CD4-positive, alpha-beta T cell treated with Interleukin-6 for 4 hours (primary cell): ENCODE measurements around the gene GIMAP6.
"Not testable (repeated sequence)": the region's sequence is repeated elsewhere in the genome, so short reads cannot be mapped to it uniquely, and the experiment has no call there.

Experiments
- DNase-seq: peaks from one replicate; pipeline ENCODE4 v3.0.0-alpha.2; 2020; ENCODE audit warnings: mixed read lengths

Gene GIMAP6

DNA sequence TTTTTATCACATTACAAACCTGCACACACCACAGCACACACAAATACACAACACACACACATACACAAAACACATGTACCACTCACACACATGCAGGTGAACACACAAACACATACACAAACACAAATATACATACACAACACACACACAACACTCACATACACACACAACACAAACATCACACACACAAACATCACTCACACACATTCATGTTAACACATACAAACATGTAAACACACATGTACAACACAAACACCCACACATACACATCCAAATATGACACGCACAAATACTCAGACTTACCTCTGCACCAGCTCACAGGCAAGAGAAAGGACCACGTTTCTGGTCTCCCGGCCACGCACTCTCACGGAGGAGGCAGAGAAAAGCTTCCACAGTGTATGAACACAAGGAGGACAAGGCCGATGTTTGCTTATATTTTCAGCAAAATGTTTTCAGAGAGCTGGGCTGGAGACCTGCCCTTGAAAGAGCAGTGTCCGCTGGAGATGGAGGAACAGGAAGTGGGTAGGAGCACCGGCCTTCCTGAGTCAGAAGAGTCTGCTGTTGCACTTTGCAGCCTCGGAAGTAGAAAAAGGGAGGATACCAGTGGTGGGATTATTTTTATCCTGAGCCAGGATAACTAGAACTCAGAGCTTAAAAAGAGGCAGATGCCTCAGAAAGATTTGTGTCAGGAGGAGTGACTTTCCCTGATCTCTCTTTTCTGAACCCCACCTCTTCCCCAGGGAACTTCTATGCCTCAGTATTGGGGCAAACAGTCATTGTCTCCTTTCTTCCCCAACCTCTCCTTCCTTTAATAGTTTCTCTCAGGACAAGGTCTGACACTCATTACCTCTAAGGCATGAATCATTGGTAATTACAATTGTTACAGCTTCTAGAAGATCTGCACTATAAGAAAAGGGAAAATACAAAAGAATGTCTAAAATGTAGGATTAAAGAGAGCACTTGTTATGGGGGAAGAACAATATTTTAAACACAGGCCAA is at the start of gene GIMAP6:
Gene GIMAP6, minus strand, starts transcription at position 520 of the 999 bp plus-strand sequence. CDS start 2,243 bp downstream, outside the sequence.
- DNase-seq: peak; percentile 70

DNA sequence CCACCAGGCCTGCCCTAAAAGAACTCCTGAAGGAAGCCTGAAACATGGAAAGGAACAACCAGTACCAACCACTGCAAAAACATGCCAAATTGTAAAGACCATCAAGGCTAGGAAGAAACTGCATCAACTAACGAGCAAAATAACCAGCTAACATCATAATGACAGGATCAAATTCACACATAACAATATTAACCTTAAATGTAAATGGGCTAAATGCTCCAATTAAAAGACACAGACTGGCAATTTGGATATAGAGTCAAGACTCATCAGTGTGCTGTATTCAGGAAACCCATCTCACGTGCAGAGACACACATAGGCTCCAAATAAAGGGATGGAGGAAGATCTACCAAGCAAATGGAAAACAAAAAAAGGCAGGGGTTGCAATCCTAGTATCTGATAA is 48.2 kb upstream of the GIMAP6 start:
- DNase-seq: not testable (repeated sequence)

DNA sequence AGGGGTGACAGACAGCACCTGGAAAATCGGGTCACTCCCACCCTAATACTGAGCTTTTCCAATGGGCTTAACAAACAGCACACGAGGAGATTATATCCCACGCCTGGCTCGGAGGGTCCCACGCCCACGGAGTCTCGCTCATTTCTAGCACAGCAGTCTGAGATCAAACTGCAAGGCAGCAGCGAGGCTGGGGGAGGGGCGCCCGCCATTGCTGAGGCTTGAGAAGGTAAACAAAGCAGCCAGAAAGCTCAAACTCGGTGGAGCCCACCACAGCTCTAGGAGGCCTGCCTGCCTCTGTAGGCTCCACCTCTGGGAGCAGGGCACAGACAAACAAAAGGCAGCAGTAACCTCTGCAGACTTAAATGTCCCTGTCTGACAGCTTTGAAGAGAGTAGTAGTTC is 46.4 kb upstream of the GIMAP6 start:
- peak; percentile 45 for DNase-seq

DNA sequence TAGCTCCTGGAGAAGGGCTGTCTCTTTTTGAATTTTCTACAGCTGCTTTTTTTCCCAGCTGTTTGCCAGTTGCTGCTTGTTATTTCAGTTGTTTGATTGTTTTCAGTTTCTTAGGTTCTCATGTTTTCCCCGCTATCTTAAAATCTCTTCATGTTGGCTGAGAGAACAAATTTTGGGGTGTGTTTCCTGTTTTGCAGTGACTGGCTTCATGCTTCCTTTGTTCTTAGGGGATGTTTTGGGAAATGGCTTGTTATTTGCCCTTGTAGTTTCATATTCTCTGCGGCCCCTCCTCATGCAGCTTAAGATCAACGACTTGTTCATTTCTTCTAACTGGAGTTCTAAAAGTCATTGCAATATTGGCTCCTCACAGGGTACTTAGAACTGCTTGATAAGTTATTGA is 44.7 kb upstream of the GIMAP6 start:
- DNase-seq: peak; percentile 56

DNA sequence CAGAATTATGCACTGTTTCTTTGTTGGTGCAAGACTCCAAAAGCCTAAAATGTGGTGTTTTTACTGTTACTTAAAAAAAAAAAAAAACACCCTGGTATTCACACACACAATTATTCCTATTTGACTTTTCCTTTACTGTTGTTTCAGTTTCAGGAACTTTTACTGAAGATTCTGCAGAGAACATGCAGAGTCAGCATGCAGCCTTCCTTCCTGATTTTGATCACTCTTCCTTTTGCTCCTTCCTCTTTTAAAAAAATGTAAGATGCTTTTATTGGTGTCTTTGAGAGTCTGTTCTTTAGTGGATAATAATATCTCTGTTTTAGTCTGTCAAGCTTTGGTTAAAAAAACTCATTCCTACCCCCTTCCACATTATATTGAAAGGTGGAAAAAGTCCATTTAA is 44.1 kb upstream of the GIMAP6 start:
- not testable (repeated sequence) for DNase-seq

DNA sequence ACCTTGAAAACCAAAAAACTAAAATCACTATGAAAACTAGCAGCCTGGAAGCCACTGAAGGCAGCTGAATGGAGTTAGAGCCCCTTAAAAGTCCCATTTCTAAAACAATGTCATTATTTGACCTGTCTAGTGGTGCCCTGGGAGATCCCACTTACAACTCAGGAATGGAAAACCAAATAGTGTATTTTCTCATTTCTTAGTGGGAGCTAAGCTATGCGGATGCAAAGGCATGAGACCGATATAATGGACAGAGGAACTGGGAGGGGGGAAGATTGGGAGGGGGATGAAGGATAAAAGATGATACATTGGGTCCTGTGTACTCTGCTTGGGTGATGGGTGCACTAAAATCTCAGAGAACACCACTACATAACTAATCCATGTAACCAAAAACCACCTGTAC is 43.5 kb upstream of the GIMAP6 start:
- no peak for DNase-seq

DNA sequence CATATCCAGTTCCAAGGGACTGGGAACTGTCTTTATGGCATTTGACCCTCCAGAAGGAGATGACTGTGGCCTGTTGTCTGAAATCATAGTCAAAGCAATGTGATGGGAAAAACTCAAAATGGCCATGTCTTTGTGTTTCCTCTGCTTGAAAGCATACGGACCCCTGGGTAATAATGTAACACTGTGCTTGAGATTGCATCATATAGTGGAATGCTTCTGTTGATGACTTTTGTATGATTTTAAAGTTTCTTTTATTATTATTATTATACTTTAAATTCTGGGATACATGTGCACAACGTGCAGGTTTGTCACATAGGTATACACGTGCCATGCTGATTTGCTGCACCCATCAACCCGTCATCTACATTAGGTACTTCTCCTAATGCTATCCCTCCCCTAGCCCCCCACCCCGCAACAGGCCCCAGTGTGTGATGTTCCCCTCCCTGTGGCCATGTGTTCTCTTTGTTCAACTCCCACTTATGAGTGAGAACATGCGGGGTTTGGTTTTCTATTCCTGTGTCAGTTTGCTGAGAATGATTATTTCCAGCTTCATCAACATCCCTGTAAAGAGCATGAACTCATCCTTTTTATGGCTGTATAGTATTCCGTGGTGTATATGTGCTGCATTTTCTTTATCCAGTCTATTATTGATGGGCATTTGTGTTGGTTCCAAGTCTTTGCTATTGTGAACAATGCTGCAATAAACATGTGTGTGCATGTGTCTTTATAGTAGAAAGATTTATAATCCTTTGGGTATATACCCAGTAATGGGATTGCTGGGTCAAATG is 39.8 kb upstream of the GIMAP6 start:
- DNase-seq: not testable (repeated sequence)

DNA sequence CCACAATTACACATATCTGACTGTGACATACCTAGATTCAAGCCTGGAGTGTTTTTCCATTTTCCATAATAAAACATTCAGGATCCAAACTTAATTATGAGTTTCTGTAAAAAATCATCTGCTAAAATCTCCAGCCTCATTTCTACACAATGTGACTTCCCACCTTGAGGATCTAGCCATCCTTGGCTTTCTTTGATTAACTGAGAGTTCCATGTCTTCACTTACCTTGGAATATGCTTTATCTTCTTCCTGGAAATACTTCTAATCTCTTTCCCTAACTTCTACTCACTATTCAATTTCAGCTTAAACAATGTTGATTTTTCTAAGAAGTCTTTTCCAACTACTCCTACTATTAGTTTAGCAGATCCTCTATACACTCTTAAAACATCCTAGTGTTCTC is 36.8 kb upstream of the GIMAP6 start:
- DNase-seq: no peak

DNA sequence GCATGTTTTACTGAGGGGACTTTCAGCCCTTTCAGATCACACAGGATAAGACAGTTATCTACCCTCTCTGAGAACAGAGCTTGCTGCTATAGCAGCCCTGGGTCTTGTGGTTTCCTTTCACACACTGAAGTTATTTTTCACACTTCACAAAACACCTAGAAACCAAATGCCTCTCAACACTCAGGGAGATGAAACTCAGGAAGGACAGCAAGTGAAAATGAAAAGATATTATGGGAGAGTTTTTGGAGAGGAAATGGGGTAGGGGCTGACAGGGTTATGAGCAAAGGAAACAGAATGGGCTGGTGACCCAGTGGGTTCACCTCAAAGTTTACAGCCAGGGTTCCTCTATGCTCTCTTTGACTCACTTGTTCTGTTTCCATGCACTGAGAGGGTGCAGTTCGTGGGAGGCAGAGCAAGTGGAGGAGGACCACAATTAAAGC is 36.3 kb upstream of the GIMAP6 start:
- DNase-seq: peak; percentile 78

DNA sequence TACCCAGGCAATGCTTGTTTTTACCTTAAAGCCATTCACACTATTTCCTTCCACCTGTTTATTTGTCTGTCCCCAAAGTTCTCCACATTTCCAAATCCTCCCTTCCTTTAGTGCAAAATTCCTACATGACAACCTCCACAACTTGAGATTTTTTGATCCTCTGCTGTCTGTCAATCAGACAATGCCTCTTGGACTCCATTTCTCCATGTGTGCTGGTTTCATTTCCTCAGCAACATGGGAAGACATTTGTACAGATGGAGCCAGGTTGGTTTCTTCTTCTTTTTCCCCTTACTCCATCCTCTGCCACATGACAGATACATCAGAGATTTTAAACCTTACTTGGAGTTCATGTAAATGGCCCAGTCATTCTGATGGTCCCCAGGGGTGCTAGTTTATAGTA is 34.2 kb upstream of the GIMAP6 start:
- no peak for DNase-seq

DNA sequence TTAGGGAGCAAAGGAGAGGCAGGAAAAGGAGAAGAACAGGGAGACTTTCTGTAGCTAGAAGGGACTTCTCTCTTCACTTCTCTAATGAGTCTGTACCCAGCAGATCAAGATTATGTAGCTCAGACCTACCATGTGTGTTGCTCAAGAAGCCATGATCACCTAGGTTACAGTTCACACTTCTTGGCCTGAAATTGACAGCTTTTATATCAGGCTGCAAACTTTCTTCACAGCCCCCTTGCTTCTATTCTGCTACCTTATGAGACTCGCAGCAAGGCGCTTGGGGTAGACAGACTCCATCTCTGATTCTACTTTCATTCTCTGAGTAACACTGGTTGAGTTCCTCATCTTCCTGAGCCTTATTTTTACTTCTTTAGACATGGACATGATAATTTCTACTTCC is 33.7 kb upstream of the GIMAP6 start:
- DNase-seq: peak; percentile 27

DNA sequence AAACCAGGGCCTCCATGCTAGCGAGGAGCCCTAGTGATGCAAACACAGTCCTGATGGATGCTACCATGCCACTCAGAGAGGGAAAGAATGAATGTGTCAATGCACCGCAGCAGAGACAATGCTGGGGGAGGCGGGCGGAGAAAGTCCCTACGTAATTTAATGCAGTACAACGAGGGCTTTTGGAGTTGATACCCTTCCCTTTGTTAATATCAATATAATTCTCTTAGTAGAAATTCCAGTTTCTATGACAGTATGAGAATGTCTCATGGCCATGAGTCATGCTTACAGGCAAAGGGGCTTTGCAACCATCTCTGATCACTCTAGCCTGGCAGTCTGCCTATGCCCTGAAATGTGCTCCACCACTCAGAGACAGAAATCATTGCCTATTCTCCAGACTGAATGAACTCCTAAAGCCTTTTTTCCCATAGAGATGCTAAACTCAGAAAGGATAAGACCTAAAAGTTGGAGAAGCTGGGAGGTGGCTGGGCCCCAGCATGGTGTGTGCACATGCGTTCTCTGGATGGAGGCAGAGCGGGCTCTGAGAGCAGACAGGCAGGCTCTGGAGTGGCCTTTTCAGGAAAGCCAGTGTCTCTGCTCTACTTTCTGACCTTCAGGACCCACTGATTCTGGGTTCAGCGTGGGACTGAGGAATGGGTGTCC is 33.0 kb upstream of the GIMAP6 start:
- peak; percentile 73 for DNase-seq

DNA sequence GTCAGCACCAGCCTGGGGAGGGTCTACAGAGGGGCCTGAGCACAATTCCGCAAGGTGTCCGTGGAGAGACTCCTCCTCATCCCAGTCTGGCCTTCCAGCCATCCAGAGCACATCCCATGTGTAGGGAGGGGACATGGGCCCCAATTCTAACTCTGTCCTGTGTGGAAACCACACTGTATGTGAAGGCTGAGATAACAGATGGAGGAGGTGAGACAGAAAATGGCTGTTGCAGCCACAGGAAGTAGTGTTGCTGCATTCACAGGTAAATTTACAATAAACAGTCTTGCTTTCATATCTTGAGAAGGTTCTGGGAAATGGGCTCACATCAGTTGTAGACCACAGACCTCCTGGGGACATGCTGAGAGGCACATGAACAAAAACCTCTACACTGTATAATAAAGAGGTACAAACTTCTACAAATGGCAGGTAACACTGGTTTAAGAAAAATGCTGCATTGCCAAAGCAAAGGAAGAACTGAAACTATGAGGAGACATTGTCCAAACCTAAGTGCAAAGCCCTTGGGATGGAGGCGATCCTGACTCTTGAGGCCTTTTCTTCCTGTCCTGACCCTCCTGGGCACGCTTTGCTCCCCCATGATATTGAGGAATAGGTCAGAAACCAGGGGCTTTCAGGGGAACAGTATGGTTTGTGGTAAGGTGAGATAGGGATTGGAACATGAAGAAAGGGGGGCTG is 31.8 kb upstream of the GIMAP6 start:
- DNase-seq: peak; percentile 68

DNA sequence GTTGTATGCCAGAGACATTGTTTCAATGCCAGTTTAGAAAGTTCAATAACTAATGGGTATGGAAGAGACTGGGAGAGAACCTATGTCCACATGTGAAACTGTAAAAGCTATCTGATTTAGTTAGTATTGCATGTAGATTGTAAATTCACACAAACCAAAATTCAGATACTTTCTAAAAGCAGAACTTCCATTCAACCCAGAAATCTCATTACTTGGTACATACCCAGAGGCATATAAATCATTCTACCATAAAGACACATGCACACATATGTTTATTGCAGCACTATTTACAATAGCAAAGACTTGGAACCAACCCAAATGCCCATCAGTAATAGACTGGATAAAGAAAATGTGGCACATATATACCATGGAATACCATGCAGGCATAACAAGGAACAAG is 30.6 kb upstream of the GIMAP6 start:
- not testable (repeated sequence) for DNase-seq

DNA sequence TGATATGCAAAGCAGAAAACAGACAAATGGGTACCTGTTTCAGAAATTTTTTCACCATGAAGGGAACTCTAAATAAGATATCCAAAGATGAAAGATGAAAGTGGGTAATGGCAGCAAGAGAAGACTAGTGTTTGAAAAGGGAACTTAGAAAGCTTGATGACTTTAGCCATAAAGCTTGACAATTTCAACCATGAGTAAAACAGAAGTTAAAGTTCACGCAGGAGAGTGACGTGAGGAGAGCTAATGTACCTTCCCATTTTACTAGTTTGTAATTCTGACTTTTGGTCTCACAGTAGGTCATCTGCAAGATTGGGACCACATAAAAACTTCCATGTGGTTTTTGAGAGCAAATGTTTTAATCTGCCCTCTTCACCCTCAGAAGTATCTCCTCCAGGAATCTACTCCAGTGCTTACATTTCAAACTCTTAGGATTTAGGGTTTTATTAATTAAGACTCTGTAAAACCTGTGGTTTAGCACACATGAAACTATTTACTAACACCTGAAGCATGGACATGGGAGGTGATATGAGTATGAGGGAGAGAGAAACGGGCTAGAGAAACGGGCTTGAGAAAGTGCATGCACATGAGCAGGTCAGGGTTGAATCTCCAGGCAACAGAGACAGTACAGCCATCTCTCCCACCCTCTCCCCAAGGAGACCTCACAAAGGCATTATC is 28.9 kb upstream of the GIMAP6 start:
- no peak for DNase-seq

DNA sequence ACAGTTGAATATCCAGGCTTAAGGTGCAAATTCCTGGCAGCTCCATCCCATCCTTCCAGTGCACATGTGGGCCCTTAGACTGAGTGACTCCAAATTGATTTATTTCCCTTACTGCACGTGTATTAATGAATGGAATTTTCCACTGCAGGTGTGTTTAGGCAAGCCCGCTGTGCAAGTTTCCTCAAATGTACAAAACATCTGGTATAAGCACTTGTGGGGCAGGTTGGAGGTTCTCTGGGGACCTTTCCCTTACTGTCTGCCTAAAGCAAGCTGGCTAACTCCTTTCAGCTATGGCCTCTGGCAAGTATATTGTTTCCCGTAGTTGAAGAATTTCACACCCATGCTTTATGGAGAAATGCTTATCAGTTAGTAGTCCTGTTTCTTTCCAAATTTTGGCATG is 25.3 kb upstream of the GIMAP6 start:
- no peak for DNase-seq

DNA sequence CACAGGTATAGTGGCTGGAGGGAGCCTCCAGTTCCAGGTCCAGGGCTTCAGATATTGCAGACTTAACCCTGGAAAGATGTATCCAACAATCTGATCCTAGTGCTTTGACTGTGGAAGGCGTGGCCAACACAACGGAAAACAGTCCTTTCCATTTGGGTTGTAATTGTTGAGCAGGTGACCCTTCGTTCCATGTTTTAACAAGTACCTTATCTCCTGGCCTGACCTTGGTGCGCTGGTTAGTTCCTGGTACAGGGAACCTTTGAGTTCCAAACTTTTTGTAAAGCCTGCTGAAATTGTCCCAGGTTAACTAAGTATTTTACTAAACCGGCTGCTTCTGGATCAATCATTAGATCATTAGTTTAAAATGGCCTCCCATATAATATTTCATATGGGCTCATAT is 23.9 kb upstream of the GIMAP6 start:
- DNase-seq: no peak

DNA sequence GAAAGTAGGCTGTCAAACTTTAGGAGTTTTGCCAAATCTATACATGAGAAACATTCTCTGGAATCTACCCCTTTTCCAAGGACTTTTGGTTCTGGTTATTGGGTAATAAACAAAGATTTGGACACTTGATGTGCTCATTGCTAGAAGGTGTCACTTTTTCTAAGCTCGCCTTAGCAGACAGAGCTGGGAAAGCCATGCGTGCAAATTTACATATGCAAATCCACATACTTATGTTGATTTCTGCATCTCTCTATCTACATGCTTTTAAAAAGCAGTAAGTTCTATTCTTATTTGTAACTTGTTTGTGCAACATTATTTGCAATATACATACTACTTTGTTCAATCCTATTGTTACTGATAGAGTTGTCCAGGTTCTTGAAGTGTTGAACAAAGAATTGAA is 22.5 kb upstream of the GIMAP6 start:
- no peak for DNase-seq

DNA sequence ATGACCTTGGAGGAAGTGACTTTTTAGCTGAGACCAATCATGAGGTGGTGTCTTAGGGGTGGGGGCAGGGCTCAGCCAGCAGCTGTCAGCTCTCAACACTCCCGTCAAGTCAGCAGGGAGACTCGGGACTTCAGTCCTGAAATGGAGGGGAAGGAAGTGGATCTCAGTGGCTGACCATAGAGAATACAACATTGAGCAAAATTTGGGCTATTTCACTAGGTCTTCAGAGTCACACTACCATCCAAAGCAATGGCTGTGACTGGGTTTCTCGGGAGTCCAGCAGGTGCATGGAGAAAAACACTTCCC is 16.8 kb upstream of the GIMAP6 start:
- no peak for DNase-seq

DNA sequence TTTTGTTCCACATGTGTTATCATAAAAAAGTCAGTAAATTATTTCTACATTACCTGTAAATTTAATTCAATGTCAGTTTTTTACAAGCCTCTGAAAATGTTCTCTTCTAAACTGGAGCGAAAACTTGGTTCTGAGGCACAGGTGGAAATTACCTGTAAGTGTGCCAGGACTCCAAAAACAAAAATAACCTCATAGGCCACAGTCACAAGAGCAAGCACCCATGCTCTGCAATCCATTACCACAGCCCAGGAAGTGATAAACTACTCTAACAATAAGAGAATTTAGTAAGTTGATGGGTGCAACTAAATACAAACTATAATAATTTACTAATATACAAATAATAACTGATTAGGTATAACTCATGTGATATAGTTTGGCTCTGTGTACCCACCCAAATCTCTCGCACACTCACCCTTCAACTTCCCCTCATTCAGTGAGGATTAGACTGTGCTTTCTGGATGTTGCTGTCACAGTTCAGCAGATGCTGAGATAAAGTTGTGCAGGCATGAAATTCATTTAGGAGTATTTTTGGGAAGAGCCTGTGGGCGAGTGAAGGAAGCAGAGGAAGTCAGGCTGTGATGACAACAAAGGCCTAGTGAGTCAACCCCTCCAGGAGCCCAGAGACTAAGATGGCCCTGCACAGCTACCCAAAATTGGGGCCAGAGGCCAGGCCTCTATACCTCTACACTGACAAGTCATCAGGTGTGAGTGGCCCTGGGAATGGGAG is 16.3 kb upstream of the GIMAP6 start:
- peak; percentile 35 for DNase-seq

DNA sequence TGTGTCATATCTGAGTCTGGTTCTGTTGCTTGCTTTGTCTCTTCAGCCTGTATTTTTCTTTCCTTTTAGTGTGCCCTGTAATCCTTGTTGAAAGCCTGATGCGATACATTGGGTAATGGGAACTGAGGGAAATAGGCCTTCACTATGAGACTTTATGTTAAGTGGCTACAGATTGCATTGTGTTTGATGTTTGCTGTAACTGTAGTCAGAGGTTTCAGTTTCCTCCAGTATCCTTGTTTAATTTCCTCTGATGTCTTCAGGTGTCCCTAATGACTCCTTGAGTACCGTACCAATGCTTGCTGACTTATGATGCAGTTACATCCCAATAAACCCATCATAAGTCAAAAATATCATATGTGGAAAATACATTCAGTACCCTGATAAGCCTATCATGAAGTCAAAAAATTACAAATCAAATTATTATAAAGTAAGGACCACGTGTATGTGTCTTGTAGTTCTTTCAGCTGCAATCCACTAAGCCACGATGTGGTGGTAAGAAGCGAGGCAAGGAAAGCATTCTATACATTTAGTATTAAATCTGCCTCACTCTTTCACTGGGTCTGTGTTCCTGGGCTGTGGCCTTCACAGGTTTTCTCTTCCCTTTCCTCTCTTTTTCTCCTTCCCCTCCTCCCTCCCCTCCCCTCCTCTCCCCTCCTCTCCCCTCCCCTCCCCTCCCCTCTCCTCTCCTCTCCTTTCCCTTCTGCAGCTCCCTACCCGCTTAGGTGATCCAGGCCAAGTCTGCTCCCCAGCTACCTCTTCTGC is 13.3 kb upstream of the GIMAP6 start:
- DNase-seq: no peak
